Stomach (tissue), 9 donors: ENCODE measurements around the gene ARHGAP40. TPM values are rescaled to one million over a fixed set of nuclear protein-coding genes. Genes with fewer than 3 reads are reported as not detected.

ENCODE experiments used
- DNase-seq, 2 donors: peaks; one replicate each; pipeline versions ENCODE4 v3.0.0 to v3.0.0-alpha.2; 2013 to 2019
- H3K27ac ChIP-seq, 5 donors: fragments of 200-600 bp in 4 of 5; sonication (generic) in 4 of 5; one replicate each; pipeline ENCODE4 v1.5.1; 2013 to 2019; ENCODE audit warnings: mild to moderate bottlenecking in 1 of 5, moderate library complexity in 1 of 5
- H3K27me3 ChIP-seq, 3 donors: fragments of 200-600 bp; sonication (generic); one replicate each; pipeline ENCODE4 v1.5.1; 2017 to 2019; ENCODE audit warnings: mixed run types in 1 of 3
- H3K36me3 ChIP-seq, 4 donors: fragments of 200-600 bp; sonication (generic); 1 replicate in 3 of 4; 2 replicates in 1 of 4; pipeline ENCODE4 v1.5.1; 2016 to 2019
- H3K4me1 ChIP-seq, 4 donors: fragments of 200-600 bp; sonication (generic); one replicate each; pipeline ENCODE4 v1.5.1; 2016 to 2019
- H3K4me3 ChIP-seq, 4 donors: fragments of 200-600 bp; sonication (generic) in 3 of 4; one replicate each; pipeline ENCODE4 v1.5.1; 2016 to 2019; ENCODE audit warnings: mild to moderate bottlenecking in 1 of 4
- H3K9me3 ChIP-seq, 4 donors: fragments of 200-600 bp; sonication (generic); one replicate each; pipeline ENCODE4 v1.5.1; 2016 to 2019
- EP300 ChIP-seq: sonication (generic); formaldehyde crosslinking; IDR thresholded peaks from one replicate; pipeline ENCODE4 v1.6.1; 2017; ENCODE audit warnings: antibody characterized with exemption
- POLR2A ChIP-seq, 4 donors: fragments of 450-650 bp; IDR thresholded peaks; one replicate each; pipeline ENCODE4 v1.6.1; 2016; ENCODE audit warnings: antibody characterized with exemption in 4 of 4, control low read depth in 2 of 4, mild to moderate bottlenecking in 1 of 4, moderate library complexity in 1 of 4
- POLR2AphosphoS5 ChIP-seq, 3 donors: sonication (generic); formaldehyde crosslinking; IDR thresholded peaks; one replicate each; pipeline ENCODE4 v1.6.1; 2016; ENCODE audit warnings: antibody characterized with exemption in 3 of 3
- WGBS, 5 donors: extraction: QIAGEN DNeasy Blood & Tissue Kit in 3 of 5; methylation state at CpG; one replicate each; pipeline versions ENCODE4 v1.1.5 to v1.1.7; 2013 to 2018; 5-methylcytosine and 5-hydroxymethylcytosine counted together
- intact Hi-C: fragments of 100-400 bp; cut with DNase I; formaldehyde crosslinking; loops from one replicate; pipeline ENCODE4 v1.15.1; 2023; ENCODE audit warnings: low total_unique reads
- polyA plus RNA-seq, 3 donors: library from polyadenylated mRNA; stranded (reverse); fragments of 200-250 nt; gene quantifications; one replicate each; pipeline ENCODE4 v1.2.3, GENCODE V29; 2013
- total RNA-seq, 5 donors: library from RNA; depleted of rRNA; stranded (reverse); fragments of >200 nt; gene quantifications; one replicate each; pipeline versions ENCODE4 v1.1.0 to v1.2.3, GENCODE V29; 2014 to 2016
- TF ChIP-seq, protein P1 (sequence below), 7 experiments: fragments of 450-650 bp in 4 of 7; fragments of 200-600 bp in 3 of 7; sonication (generic) in 3 of 7; IDR thresholded peaks; one replicate each; pipeline ENCODE4 v1.5.1; 2016 to 2019; ENCODE audit warnings: antibody characterized with exemption in 7 of 7, control low read depth in 2 of 7, mild to moderate bottlenecking in 1 of 7
- donor health status: healthy with polysubstance abuse.
- donor health status: Bipolar disorder and iron deficiency.
- donor health status: healthy.

The ARHGAP40 gene
- total and polyA plus RNA-seq, 8 donors = 0.31 to 15.7 (median 1.1) TPM; not detected in 3

DNA sequence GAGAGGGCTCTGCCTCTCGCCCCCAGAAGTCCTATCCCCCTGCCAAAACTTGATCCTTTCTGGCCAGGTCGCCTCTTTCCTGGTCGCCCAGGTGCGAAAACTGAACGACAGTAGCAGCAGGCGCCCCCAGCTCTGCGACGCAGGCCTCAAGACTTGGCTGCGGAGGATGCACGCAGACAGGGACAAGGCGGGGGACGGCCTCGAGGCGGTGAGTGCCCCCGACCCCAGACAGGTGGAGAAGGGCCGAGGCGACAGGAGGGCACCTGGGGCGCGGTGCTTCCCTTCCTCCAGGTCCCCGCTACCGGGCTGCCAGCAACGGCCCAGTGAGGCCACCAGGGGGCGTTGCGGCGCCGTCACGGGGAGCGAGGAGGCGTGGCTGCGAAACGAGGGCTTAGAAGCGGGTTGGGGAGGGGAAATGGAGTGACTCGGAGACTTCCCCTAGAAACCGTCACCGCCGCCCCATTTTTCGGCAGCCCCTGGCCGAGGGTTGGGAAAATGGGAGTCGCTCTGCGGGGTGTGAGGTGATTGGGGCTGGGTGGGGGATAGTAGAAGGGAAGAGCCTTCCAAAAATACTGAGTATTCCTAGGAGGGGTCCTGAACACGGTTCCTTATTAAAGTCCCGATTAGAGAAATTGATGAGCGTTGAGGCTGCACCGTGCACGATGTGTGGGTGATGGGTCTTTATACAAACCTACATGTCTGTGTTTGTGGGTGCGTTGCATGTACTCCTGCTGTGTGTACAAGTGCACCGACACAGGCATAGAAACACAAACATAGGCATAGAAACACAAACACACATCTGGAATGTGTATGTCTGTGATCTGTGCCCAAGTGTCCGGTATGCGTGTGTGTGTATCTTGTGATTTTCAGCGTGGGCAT is 44.6 kb downstream of the ARHGAP40 start:
- no peaks in the 10 kb centered on the region for H3K36me3 ChIP-seq
- peak overlapping the region; percentile 15 to 27 (median 25) for H3K4me3 ChIP-seq
- no peak overlapping the region for H3K27ac ChIP-seq
- DNase-seq = peak; percentile 83 to 91
- H3K9me3 ChIP-seq = no peaks in the 10 kb centered on the region
- 5 to 10% (median 7%) methylated on average over 48 to 50 of the region's 50 CpGs for WGBS, 5 donors
- H3K4me1 ChIP-seq = peaks cover 7 to 12% (median 10%) of the 10 kb centered on the region in 4 donors
- TF ChIP-seq, protein P1, sequence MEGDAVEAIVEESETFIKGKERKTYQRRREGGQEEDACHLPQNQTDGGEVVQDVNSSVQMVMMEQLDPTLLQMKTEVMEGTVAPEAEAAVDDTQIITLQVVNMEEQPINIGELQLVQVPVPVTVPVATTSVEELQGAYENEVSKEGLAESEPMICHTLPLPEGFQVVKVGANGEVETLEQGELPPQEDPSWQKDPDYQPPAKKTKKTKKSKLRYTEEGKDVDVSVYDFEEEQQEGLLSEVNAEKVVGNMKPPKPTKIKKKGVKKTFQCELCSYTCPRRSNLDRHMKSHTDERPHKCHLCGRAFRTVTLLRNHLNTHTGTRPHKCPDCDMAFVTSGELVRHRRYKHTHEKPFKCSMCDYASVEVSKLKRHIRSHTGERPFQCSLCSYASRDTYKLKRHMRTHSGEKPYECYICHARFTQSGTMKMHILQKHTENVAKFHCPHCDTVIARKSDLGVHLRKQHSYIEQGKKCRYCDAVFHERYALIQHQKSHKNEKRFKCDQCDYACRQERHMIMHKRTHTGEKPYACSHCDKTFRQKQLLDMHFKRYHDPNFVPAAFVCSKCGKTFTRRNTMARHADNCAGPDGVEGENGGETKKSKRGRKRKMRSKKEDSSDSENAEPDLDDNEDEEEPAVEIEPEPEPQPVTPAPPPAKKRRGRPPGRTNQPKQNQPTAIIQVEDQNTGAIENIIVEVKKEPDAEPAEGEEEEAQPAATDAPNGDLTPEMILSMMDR (IDR thresholded peaks at IDR 0.05) = peak in 6 of 7 experiments; percentile 48 to 94 (median 89)
- TF ChIP-seq POLR2A (IDR thresholded peaks at IDR 0.05) (no peak), EP300 (no peak), POLR2AphosphoS5 (IDR thresholded peaks at IDR 0.05) (peak in 1 of 3 donors; percentile 63)
- intact Hi-C loops = loop anchor here (5.0 kb wide), 1 partner anchor 101 kb away; the partner anchor contains the start of gene ACTR5
- peaks cover 0 to 92% (median 24%) of the 10 kb centered on the region in 3 donors for H3K27me3 ChIP-seq

DNA sequence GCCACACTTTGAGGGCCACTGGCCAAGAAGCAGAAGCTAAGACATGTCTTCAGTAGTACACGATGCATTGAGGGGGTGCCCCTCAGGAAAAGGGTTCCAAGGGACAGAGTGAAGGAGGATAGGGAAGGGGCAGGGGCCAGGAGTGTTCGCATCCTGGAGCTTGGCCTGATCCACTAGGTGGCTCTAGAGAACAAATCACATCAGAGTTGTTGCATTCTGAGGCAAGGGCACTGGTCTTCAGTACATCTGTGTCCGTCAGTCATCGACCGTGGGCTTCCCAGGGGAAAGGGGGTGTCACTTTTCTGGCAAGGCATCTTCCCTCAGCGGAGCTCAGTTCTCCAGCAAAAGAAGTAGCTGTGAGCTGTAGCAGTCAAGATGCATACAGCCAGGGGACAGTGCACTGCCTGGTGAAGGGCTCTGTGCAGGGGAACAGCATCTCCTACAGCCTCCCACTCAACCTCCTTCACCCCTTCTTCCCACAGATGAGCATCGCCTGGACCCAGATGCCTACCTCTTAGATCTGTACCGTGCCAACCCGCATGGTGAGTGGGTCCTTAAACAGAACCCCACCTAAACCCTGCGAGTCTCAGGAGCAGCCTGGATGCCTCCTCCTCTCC is 47.8 kb downstream of the ARHGAP40 start:
- WGBS, 5 donors = 25 to 41% (median 36%) methylated on average over 9 to 10 of the region's 10 CpGs
- DNase-seq = peak in 1 of 2 donors; percentile 42
- TF ChIP-seq, protein P1 (IDR thresholded peaks at IDR 0.05) = no peak
- TF ChIP-seq POLR2AphosphoS5 (IDR thresholded peaks at IDR 0.05) = no peak
- TF ChIP-seq POLR2A (IDR thresholded peaks at IDR 0.05) = no peak
- no peak for TF ChIP-seq EP300
- no peaks in the 10 kb centered on the region for H3K36me3 ChIP-seq
- intact Hi-C loops = loop anchor here (5.0 kb wide), 1 partner anchor 98 kb away; the partner anchor contains the start of gene ACTR5
- no peaks in the 10 kb centered on the region for H3K9me3 ChIP-seq
- peaks cover 0 to 94% (median 27%) of the 10 kb centered on the region in 3 donors for H3K27me3 ChIP-seq
- H3K4me3 ChIP-seq = no peak overlapping the region
- H3K27ac ChIP-seq = no peak overlapping the region
- H3K4me1 ChIP-seq = peaks cover 7 to 12% (median 10%) of the 10 kb centered on the region in 4 donors

- H3K36me3 ChIP-seq = no peaks in the 10 kb centered on the region
- no peak for TF ChIP-seq POLR2A (IDR thresholded peaks at IDR 0.05)
- TF ChIP-seq POLR2AphosphoS5 (IDR thresholded peaks at IDR 0.05) = no peak
- TF ChIP-seq, protein P1 (IDR thresholded peaks at IDR 0.05) = no peak
- TF ChIP-seq EP300 = no peak
- H3K4me3 ChIP-seq = no peak overlapping the region
- H3K27ac ChIP-seq = no peak overlapping the region
- WGBS, 5 donors = 55 to 66% (median 59%) methylated on average over 4 of the region's 4 CpGs
- peaks cover 7 to 12% (median 10%) of the 10 kb centered on the region in 4 donors for H3K4me1 ChIP-seq
- H3K27me3 ChIP-seq = peaks cover 0 to 94% (median 24%) of the 10 kb centered on the region in 3 donors
- no peaks in the 10 kb centered on the region for H3K9me3 ChIP-seq
- DNase-seq = no peak
- intact Hi-C loops = no loop called here
These were observed 48.4 kb downstream of the ARHGAP40 start for GRCh38 chr20:38650010-38650409.

DNA sequence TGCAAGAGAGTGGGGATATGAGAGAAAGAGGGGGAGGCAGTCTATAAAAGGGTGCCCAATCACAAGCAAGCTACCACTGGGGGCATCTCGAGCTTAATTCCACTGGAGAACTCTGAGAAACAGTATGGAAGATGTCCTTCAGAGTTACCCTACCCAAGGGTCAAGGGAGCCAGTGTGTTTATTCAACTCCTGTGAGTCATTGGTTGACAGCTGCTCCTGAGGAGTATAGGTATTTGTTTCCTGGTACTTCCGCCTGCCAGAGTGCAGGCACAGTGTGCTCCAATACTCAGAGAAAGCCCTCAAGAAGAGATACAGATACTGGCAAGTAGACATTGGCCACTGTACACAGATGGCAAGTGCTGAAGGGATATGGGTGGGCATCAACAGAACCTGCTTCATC is 49.5 kb downstream of the ARHGAP40 start:
- 29 to 39% (median 33%) methylated on average over 2 of the region's 2 CpGs for WGBS, 5 donors
- intact Hi-C loops = no loop called here
- Histone ChIP-seq H3K9me3 (no peaks in the 10 kb centered on the region), H3K4me3 (no peak overlapping the region), H3K27ac (no peak overlapping the region), H3K36me3 (no peaks in the 10 kb centered on the region), H3K27me3 (peaks cover 0 to 94% (median 15%) of the 10 kb centered on the region in 3 donors), H3K4me1 (peaks cover 4 to 8% (median 5%) of the 10 kb centered on the region in 4 donors)
- DNase-seq = peak in 1 of 2 donors; percentile 23
- TF ChIP-seq POLR2AphosphoS5 (IDR thresholded peaks at IDR 0.05) = no peak
- TF ChIP-seq EP300 = no peak
- no peak for TF ChIP-seq POLR2A (IDR thresholded peaks at IDR 0.05)
- TF ChIP-seq, protein P1 (IDR thresholded peaks at IDR 0.05) = no peak
